CD4-positive, alpha-beta T cell (primary cell): ENCODE measurements around the gene TMIGD2. TPM values are rescaled to one million over a fixed set of nuclear protein-coding genes. Genes with fewer than 3 reads are reported as not detected.

Experiments
- ATAC-seq: fragments of 200-7000 bp; cut with Tn5 transposase; one replicate; pipeline ENCODE4 v1.10.0; 2022; ENCODE audit warnings: mild to moderate bottlenecking; ENCODE audit not compliant: poor library complexity
- CTCF ChIA-PET: fragments of 350-600 bp; sonication (Branson Sonifier 250); formaldehyde crosslinking; loops from one replicate; lab custom pipeline; 2021; ENCODE audit warnings: antibody characterized with exemption, inconsistent platforms; lab: Charles Lee
- POLR2A ChIA-PET: fragments of 350-600 bp; sonication (Branson Sonifier 250); formaldehyde crosslinking; loops from one replicate; lab custom pipeline; 2021; ENCODE audit warnings: antibody characterized with exemption, inconsistent platforms; lab: Charles Lee
- DNase-seq, 14 experiments: peaks; one replicate each; pipeline ENCODE4 v3.0.0-alpha.2; 2013 to 2020; ENCODE audit warnings: mixed read lengths in 2 of 14
- H3K27ac ChIP-seq, 2 donors: one replicate each; pipeline versions ENCODE4 v1.5.1 to v1.7.0; 2013; ENCODE audit warnings: low read length in 2 of 2, low read depth in 1 of 2, mild to moderate bottlenecking in 1 of 2
- H3K27me3 ChIP-seq, 2 experiments: 1 replicate in 1 of 2; 2 replicates in 1 of 2; pipeline versions ENCODE4 v1.6.1 to v1.7.0; 2013; ENCODE audit warnings: low read length in 2 of 2, control low read depth in 1 of 2, mild to moderate bottlenecking in 1 of 2, moderate library complexity in 1 of 2; ENCODE audit not compliant: insufficient read depth in 2 of 2, control insufficient read depth in 1 of 2
- H3K36me3 ChIP-seq: one replicate; pipeline ENCODE4 v1.6.1; 2013; ENCODE audit warnings: low read length, control low read depth; ENCODE audit not compliant: insufficient read depth
- H3K4me1 ChIP-seq: one replicate; pipeline ENCODE4 v1.6.1; 2013; ENCODE audit warnings: low read length, control low read depth; ENCODE audit not compliant: insufficient read depth
- H3K4me3 ChIP-seq: one replicate; pipeline ENCODE4 v1.5.1; 2013; ENCODE audit warnings: mild to moderate bottlenecking, low read length, moderate library complexity
- H3K9me3 ChIP-seq, 2 experiments: 1 replicate in 1 of 2; 2 replicates in 1 of 2; pipeline versions ENCODE4 v1.6.1 to v1.7.0; 2013; ENCODE audit warnings: low read length in 2 of 2, mild to moderate bottlenecking in 2 of 2, control low read depth in 1 of 2, moderate library complexity in 1 of 2; ENCODE audit not compliant: control insufficient read depth in 1 of 2, insufficient read depth in 1 of 2
- H3K27ac Mint-ChIP-seq: one replicate; pipeline ENCODE4 v1.8.0; 2020; ENCODE audit warnings: mixed read lengths
- H3K27me3 Mint-ChIP-seq: one replicate; pipeline ENCODE4 v1.8.0; 2021; ENCODE audit warnings: mixed read lengths
- H3K36me3 Mint-ChIP-seq: one replicate; pipeline ENCODE4 v1.8.0; 2021; ENCODE audit warnings: low read depth, mixed read lengths
- H3K4me1 Mint-ChIP-seq: one replicate; pipeline ENCODE4 v1.8.0; 2021; ENCODE audit warnings: low read depth, mixed read lengths
- H3K4me3 Mint-ChIP-seq: one replicate; pipeline ENCODE4 v1.8.0; 2020; ENCODE audit warnings: mild to moderate bottlenecking, mixed read lengths
- H3K9me3 Mint-ChIP-seq: one replicate; pipeline ENCODE4 v1.8.0; 2020; ENCODE audit warnings: mixed read lengths
- CTCF ChIP-seq: fragments of 200-600 bp; IDR thresholded peaks from one replicate; pipeline ENCODE4 v1.8.0; 2022; ENCODE audit warnings: antibody characterized with exemption, mild to moderate bottlenecking
- intact Hi-C, 2 experiments: fragments of 100-400 bp; cut with DNase I in 1 of 2; cut with micrococcal nuclease in 1 of 2; formaldehyde crosslinking; loops; one replicate each; pipeline versions ENCODE4 v1.15.1 to v1.9.0; 2023 to 2025; cut with DNase I, micrococcal nuclease
- total RNA-seq, 174 experiments: library from RNA in 2 of 174; stranded (reverse) in 2 of 174; gene quantifications; one replicate each; pipeline ENCODE4 v1.2.3 and lab custom pipeline; 2021 to 2026

TMIGD2 gene
- total RNA-seq, 2 experiments from 2014 or later, result 17.6 to 20.9 TPM

- ATAC-seq (peak; percentile 70), DNase-seq (peak; percentile 44 to 75 (median 56))
- Histone ChIP-seq H3K9me3 (peaks cover 0 to 5% of the 10 kb centered on the region in 2 experiments), H3K27me3 (no peaks in the 10 kb centered on the region), H3K4me3 (no peak overlapping the region), H3K4me1 (peaks cover 20% of the 10 kb centered on the region), H3K27ac (no peak overlapping the region), H3K36me3 (peaks cover 67% of the 10 kb centered on the region)
- intact Hi-C loops, result loop anchor here (1.0 to 5.0 kb wide), 4 partner anchors 85 to 258 kb away; partner anchors contain the start of genes CHAF1A (in 2 of the 2) and SH3GL1 (in 1 of the 2)
- Mint-ChIP-seq H3K27ac (no peak overlapping the region), H3K9me3 (no peaks in the 10 kb centered on the region), H3K4me3 (no peak overlapping the region), H3K27me3 (no peaks in the 10 kb centered on the region), H3K36me3 (peaks cover 65% of the 10 kb centered on the region), H3K4me1 (peaks cover 18% of the 10 kb centered on the region)
- CTCF ChIA-PET, result interaction anchor here (0.5 to 2.2 kb wide), 9 partner anchors 9 to 258 kb away, joined by 3 to 36 read pairs (median 4); partner anchors contain the start of genes MPND and SH3GL1
- peak; percentile 79 for TF ChIP-seq CTCF
- POLR2A ChIA-PET, result interaction anchor here (1.0 to 1.9 kb wide), 4 partner anchors 52 to 103 kb away, joined by 4 to 9 read pairs (median 6); partner anchors contain the start of gene MPND
Observed at GRCh38 chr19:4267101-4267900, 34.9 kb downstream of the TMIGD2 start.

GRCh38 chr19:4266253-4267000 is 35.8 kb downstream of the TMIGD2 start:
- Mint-ChIP-seq H3K27me3 (no peaks in the 10 kb centered on the region), H3K27ac (no peak overlapping the region), H3K9me3 (no peaks in the 10 kb centered on the region), H3K36me3 (peaks cover 66% of the 10 kb centered on the region), H3K4me3 (no peak overlapping the region), H3K4me1 (peaks cover 18% of the 10 kb centered on the region)
- H3K4me1 ChIP-seq, result peaks cover 20% of the 10 kb centered on the region
- no peak overlapping the region for H3K27ac ChIP-seq
- ATAC-seq, result no peak
- H3K36me3 ChIP-seq, result peaks cover 67% of the 10 kb centered on the region
- DNase-seq, result no peak
- intact Hi-C loops, result loop anchor here (2.0 to 5.0 kb wide), 2 partner anchors 136 to 258 kb away; partner anchors contain the start of genes CHAF1A (in 1 of the 2) and SH3GL1 (in 1 of the 2)
- no peaks in the 10 kb centered on the region for H3K27me3 ChIP-seq
- no peak overlapping the region for H3K4me3 ChIP-seq
- CTCF ChIA-PET, result interaction anchor here (1.2 to 2.2 kb wide), 6 partner anchors 10 to 259 kb away, joined by 3 to 36 read pairs (median 7); partner anchors contain the start of genes MPND and SH3GL1
- POLR2A ChIA-PET, result interaction anchor here (1.0 to 1.3 kb wide), 2 partner anchors 77 to 103 kb away, joined by 4 to 9 read pairs; partner anchors contain the start of gene MPND
- H3K9me3 ChIP-seq, result no peaks in the 10 kb centered on the region
- TF ChIP-seq CTCF, result no peak

GRCh38 chr19:4264812-4265211 is 37.4 kb downstream of the TMIGD2 start:
- Mint-ChIP-seq H3K27me3 (no peaks in the 10 kb centered on the region), H3K4me3 (no peak overlapping the region), H3K4me1 (peaks cover 18% of the 10 kb centered on the region), H3K36me3 (peaks cover 74% of the 10 kb centered on the region), H3K9me3 (no peaks in the 10 kb centered on the region), H3K27ac (peak overlapping the region; percentile 41)
- Histone ChIP-seq H3K4me3 (no peak overlapping the region), H3K27ac (no peak overlapping the region), H3K36me3 (peaks cover 73% of the 10 kb centered on the region), H3K27me3 (no peaks in the 10 kb centered on the region), H3K4me1 (peaks cover 20% of the 10 kb centered on the region), H3K9me3 (no peaks in the 10 kb centered on the region)
- DNase-seq (peak in 1 of 14 experiments; percentile 58), ATAC-seq (peak; percentile 53)
- intact Hi-C loops, result loop anchor here in 1 of 2 experiments (5.0 kb wide), 1 partner anchor 137 kb away; the partner anchor contains the start of genes CHAF1A and SH3GL1
- POLR2A ChIA-PET, result no interaction called here
- CTCF ChIA-PET, result interaction anchor here (1.4 to 2.0 kb wide), 2 partner anchors 78 to 88 kb away, joined by 3 to 7 read pairs; partner anchors contain the start of gene MPND
- TF ChIP-seq CTCF, result no peak
